IPS DF 4.7 (cell line): ENCODE results near the gene SOCS4.
A peak's percentile ranks its signal among the peaks of the same experiment; 100 is the strongest.
"Not testable (repeated sequence)": the region's sequence is repeated elsewhere in the genome, so short reads cannot be mapped to it uniquely, and the experiment has no call there.

Experiments used
- DNase-seq: peaks from one replicate; pipeline ENCODE4 v3.0.0-alpha.2; 2013; ENCODE audit warnings: low spot score; ENCODE audit errors: extremely low read depth

Gene SOCS4, protein sequence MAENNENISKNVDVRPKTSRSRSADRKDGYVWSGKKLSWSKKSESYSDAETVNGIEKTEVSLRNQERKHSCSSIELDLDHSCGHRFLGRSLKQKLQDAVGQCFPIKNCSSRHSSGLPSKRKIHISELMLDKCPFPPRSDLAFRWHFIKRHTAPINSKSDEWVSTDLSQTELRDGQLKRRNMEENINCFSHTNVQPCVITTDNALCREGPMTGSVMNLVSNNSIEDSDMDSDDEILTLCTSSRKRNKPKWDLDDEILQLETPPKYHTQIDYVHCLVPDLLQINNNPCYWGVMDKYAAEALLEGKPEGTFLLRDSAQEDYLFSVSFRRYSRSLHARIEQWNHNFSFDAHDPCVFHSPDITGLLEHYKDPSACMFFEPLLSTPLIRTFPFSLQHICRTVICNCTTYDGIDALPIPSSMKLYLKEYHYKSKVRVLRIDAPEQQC

DNA sequence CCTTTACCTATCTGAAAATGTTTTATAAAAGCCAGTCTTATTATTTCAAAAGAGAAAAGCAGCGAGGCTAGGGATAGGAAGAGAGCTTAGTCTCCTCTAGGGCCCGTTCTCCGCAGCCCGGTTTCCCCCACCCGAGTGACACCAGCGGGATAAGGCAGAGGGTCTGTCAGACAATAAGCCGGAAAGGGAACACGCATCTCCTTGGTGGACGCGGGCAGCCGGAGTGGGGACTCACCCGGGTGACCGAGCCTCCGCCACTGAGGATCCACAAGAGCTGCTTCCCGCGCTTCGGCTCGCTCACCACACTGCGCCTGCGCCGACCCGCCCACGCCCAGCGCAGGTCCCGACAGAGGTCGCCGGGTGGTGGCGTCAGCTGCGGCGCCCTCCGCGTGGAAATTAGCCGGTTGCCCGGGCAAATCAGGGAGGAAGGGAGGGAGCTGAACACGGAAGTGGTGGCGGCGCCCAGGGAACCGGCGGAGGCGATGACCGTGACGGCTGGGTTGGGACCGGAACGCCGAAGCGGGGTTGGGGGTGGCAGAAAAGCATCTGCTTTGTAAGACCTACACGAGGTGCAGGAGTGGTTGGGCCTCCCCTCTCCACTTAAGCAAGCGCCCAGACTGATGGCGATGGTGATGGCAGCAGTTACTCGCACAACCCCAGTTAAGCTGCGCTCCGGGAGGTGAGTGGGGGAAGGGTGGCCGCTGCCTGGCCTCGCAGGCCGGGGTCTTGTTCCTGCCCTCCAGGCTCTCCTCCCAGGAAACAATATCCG is at the start of gene SOCS4, which contains the start of gene WDHD1:
SOCS4 (plus strand) TSS at position 444 of the 769 bp plus-strand sequence. CDS start 15,806 bp downstream, outside the sequence.
WDHD1 (minus strand) TSS at position 307 of the 769 bp plus-strand sequence. CDS start 312 bp downstream, outside the sequence.
- DNase-seq, result peak; percentile 81

DNA sequence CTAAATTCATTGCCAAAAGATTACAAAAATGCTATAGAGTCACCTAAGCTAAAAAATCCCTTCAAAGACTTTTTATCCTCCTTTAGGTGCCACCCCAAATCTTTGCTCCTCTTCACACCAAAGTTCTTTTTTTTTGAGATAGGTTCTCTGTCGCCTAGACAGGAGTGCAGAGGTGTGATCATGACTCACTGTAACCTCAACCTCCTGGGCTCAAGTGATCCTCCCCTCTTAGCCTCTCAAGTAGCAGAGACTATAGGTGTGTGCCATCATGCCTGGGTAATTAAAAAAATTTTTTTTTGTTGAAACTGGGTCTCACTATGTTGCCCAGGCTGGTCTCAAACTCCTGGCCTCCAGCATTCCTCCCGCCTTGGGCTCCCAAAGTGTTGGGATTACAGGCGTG is 48.0 kb upstream of the SOCS4 start:
- no peak for DNase-seq

DNA sequence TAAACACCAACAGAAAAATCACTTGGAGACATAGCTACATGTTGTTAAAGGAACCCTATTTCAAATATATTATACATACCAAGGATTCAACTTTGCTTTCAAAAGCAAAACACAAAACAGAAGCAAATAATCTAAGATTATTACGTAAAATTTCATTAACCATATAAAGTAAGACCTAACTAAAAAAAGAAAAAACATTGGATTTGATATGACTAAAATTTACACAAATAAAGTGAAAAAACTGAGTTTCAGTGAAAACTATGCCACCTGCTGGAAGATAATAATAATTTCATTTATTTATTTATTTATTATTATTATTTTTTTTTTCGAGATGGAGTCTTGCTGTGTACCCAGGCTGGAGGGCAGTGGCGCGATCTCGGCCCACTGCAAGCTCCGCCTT is 45.3 kb upstream of the SOCS4 start:
- no peak for DNase-seq

DNA sequence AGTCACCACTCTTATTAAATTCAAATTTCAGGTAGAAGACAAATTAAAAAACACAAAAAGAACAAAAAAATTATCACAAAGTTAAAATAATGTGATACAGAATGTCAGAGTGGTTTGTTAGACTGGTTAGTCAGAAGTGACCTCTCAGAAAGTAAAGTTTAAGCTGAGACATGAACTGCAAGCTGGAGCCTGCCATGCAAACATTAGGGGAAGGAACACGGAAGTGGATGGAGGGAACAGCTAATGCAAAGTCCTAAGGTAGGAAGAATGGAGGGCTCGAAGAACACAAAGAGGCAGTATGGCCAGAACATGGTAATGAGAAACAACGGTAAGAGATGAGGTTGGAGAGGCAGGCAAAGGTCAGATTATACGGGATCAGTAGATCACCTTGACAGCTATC is 41.9 kb upstream of the SOCS4 start:
- no peak for DNase-seq

DNA sequence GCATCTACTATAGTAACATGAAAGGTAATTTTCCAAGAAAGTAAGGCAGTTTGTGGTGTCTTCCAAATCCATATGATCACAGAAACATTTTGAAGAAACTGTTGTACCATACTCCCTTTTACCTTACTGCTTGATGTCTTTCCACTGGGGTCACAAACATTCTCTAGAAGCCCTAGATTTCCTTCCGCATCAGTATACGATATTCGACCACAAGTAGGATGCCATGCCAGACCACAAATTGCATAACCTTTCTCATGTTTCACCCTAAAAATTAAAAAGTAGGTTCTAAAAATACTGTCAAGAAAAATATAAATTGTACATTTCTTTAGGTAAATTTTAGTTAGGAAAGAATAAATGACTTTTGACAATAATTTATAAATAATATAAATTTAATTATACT is 26.7 kb upstream of the SOCS4 start:
- DNase-seq, result no peak

DNA sequence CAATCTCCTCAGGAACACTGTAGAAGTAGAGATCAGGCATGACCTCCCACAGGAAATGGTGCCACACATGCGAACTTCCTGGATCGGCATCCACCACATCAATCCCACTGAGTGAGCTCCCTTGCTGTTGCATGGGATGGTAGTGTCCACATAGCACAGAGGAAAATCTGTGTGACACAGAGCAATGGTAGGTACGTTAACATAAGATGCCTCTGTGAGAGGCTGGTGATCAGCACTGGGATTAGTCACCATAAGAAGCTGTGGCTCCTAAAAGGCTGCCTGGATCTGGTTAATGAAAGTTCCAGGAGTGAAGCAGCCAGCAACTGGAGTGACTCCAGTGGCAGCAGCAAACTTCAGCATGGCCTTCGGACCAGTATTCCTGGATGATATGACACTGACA is 22.0 kb upstream of the SOCS4 start:
- DNase-seq, result no peak

DNA sequence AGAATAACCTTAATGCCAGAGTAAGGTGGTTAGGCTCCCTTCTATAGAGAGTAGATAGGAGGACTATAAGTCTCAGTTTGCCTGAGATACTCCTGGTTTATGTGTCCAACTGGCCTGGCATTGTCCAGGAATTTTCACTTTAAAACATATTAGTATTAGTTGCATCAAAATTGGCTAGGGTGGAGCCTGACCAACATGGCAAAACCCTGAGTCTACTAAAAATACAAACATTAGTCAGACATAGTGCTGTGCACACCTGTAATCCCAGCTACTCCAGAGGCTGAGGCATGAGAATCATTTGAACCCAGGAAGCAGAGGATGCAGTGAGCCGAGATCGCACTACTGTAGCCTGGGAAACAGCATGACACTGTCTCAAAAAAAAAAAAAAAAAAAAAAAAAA is 12.0 kb upstream of the SOCS4 start:
- no peak for DNase-seq

DNA sequence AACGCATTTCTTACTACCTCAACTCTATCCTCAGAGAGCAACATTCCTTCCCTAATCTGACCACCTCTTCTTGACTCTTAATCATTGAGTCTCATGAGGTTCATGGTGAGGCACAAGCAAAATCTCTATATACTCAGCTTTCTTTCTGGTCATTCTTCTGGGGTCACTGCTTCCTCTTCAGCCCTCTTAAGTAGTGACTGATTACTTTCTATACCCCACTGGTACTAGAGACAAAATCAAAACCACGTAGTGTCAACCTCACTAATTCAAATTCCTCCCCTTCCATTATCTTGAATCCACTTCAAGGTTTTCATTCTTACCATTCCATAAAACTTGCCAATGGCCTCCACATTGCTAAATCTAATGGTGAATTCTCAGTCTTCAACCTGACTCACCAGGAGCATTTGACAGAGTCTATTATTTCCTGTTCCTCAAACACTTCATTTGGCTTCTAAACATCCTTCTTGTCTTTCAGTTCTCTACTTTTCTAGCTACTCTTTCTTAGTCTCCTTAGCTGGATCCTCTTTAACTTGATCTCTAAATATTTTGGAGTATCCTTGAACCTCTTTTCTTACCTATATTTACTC is 7.0 kb upstream of the SOCS4 start:
- no peak for DNase-seq

DNA sequence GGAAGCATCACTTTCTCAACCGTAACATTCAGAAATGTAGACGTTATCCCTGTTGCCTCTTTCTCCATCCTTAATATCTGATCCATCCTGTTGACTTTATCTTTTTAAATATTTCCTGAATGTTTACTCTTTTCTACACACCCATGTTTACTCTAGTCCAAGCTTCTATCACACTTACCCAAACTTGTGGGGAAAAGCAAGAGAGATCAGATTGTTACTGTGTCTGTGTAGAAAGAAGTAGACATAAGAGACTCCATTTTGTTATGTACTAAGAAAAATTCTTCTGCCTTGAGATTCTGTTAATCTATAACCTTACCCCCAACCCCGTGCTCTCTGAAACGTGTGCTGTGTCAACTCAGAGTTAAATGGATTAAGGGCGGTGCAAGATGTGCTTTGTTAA is 2.7 kb upstream of the SOCS4 start:
- DNase-seq, result not testable (repeated sequence)

DNA sequence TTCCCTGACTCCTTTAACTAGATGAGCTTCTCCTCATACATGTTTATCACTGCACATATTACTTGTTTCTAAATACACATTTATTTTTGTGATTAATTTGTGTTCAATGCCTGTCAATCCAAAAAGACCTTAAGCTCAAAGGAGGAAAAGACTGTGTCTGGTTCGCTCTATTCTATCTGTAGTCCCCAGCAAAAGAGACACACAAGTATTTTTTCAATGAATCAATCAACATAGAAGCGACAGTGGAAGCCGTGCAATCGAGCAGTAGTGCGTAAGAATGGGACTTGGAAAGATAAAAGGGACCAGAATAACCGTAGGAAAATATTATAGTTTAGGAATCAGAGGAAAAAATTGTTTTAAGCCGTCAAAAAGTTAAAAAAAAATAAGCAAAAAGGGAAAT is 1.1 kb upstream of the SOCS4 start:
- no peak for DNase-seq

DNA sequence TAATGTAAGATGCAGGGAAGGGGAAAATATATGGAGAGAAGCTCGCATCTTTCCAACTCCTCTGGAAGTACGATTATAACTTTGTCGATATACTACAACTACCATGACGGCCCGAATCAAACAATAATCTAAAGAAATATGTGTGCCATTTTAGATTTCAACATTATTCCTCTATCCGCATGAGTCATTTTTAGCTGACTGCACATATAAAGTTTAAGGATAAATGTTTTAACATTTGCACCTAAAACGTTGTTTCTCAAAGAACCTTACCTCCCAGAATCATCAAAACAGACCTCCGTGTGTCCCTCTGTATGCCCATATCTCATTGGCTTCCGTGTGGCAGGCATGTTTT is 619 bp upstream of the SOCS4 start:
- DNase-seq, result no peak

DNA sequence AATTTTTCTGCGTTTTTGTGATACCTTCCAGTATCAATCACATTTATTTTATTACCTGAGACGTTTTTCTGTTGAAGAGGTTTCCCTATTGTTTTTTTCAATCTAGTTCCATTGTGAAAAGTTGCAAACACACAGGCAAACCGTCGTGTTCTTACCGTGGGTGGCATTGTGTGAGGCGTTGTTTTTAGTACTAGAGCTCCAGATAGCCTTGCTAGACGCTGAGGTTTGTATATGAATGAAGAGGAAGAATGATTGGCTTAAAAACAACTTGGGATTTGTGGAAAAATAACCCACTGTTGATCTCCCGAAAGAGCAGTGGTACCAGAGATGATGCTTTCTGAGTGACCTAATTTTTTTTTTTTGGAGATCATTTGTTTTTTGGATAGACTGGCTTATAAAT is 1.0 kb downstream of the SOCS4 start:
- no peak for DNase-seq

DNA sequence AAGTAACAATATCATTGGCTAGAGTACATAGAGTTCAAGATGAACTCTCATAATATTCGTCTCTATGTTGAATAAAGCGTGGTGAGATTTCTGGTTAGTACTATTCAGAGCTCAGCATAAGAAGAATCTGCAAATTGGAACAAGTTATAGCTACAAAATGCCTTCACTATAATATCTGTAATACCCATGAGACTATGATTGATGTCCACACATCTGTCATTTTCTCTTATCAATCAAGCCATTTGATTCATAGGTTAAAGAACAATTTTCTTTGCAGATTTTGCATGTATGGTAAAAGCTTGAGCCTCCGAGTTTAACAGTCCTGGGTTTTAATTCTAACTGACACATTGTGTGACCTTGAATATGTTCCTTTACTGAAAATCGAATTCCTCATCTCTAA is 1.4 kb downstream of the SOCS4 start:
- DNase-seq, result no peak

DNA sequence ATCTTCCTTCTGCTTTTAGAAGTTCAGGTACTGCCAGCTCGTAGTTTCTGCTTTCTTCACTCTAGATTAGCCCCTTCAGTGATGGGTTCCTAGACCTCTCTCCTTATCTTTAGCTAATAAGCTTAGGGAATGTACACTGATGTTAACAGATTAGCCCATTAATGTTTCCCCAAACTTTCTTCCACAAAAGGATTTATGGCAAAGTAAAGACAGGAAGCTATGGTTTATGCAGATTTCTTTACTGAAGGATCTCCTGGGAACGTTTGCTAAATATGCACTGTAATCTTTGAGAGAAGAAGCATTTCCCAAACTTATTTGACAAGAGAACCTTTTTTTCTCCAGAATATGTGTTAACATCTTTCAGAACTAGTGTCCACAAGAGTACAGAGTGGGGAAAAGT is 4.2 kb downstream of the SOCS4 start:
- DNase-seq, result no peak

DNA sequence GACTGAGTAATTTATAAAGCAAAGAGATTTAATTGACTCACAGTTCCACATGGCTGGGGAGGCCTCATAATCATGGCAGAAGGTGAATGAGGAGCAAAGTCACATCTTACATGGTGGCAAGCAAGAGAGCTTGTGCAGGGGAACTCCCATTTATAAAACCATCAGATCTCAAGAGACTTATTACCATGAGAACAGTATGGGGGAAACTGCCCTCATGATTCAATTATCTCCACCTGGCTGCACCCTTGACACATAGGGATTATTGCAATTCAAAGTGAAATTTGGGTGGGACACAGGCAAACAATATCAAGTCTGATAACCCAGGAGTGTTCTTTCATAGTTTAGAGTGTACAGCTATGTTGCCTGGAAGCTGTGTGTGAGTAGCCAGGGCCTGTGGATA is 11.0 kb downstream of the SOCS4 start:
- not testable (repeated sequence) for DNase-seq

DNA sequence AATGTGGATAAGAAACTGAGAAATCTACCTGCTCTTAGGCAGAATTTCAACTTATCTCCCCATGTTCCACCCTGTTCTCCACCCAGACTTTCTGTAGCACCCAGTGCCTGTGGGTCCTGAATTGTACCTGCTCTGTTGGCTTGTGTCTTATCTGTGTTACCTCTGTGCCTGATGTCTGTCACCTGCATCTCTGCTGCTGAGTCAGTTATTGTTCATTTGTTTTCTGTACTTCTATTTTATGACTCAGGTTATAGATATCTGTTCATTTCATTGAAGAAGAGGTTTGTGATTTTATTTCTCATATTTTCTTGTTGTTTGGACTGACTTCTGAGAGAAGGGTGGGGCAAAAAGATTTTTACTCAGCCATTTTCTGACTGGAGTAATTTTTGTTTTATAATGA is 11.7 kb downstream of the SOCS4 start:
- DNase-seq, result no peak

DNA sequence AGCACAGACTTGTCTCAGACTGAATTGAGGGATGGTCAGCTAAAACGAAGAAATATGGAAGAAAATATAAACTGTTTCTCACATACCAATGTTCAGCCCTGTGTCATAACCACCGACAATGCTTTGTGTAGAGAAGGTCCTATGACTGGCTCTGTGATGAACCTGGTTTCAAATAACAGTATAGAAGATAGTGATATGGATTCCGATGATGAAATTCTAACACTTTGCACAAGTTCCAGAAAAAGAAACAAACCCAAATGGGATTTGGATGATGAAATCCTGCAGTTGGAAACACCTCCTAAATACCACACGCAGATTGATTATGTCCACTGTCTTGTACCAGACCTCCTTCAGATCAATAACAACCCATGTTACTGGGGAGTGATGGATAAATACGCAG is 16.5 kb downstream of the SOCS4 start:
- DNase-seq, result no peak

DNA sequence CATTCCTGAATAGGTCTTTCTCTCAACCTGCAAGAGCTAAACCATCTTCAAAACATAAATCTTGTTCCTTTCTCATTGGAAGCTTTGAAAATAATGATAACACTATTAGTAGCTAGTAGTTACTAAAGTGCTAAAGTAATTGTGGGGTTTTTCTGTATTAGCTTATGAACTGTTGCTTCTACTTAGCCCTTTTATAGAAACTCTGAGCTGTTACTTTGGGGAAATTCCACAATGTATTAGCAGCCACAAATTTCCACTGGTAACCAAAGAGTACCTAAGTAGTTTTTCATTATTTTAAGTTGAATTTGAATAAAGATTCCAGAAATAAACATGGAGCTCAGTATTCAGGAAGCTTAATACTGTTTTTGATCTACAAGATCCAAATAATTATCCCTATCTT is 18.1 kb downstream of the SOCS4 start:
- DNase-seq, result no peak

DNA sequence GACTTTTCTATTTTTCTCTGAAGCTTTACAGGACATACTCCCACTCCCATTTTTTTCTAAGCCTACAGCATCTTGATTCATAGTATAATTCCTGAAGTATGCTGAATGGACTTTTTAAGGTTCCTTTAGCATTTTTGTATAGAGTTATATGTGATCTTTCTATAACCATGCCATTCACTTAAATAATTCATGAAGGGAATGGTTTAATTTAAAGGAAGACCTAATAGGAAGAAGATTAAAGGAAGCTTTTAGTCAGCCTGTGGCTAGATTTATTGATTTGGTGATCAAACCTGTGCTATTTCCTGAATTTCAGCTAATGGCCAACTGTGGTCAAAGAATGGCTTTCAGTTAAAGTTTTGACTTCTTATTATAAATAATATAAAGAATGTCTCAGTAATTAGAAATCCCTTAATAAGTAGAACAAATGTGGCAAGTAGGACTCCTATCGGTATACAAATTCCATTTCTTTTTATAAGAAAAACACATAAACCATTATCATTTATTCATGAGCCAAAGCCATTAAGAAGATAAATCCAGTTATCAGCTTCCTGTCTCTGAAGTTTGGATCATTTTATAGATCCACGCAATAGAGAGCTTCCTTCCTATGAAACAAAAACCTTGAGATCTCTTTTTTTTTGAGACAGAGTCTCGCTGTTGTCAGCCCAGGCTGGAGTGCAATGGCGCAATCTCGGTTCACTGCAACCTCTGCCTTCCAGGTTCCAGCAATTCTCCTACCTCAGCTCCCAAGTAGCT is 20.4 kb downstream of the SOCS4 start:
- no peak for DNase-seq

DNA sequence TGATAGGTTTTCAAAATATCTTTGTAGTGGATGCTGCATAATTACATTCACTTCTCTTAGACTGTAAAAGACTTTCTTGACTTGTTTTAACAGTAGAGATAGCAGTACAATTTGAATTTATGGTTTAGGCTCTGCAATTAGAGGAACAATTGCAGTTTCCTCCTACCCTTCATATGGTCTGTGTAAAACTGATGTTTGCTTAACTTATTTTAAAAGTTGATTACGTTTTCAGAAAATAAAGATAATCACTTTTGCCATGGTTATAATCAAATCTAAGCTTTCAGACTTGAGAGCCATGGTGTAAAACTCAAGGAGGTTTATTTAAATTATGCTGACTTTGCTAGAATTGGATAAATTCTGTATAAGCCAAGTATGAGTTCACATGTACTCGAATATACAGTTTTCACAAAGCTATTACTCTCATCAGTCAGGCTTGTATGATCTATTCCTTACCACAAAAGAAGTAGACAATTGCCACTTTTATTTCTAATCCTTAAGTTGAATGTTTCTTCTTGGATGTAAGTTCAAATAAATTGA is 21.9 kb downstream of the SOCS4 start:
- no peak for DNase-seq

DNA sequence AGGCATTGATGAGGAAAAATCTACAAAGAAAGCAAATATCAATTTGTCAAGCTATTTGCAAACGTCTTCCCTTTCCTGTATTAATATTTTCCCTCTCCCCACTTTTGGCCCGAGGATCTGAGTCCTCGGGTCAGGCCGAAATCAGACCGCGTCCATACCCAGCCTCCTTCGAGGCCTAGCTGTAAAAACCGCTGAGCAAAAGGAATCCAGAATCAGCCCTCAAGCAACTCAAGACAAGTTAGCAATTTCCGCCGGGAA is 24.1 kb downstream of the SOCS4 start:
- no peak for DNase-seq
